ENCODE results near the gene RNASE11.
"Not testable (repeated sequence)": the region's sequence is repeated elsewhere in the genome, so short reads cannot be mapped to it uniquely, and the experiment has no call there.

The RNASE11 gene

GRCh38 chr14:20587489-20588154 lies at the start of gene RNASE11:
Gene RNASE11, minus strand, starts transcription at chr14:20588001.
- no peak for DNase-seq

- DNase-seq: peak in 20 of 56 donors; percentile 9 to 48 (median 30)
These were observed 45.3 kb upstream of the RNASE11 start for GRCh38 chr14:20632831-20633691.

- DNase-seq: peak in 3 of 56 donors; percentile 33 to 48 (median 33)
These were observed 44.6 kb upstream of the RNASE11 start for GRCh38 chr14:20632448-20632830.

GRCh38 chr14:20631880-20632389 lies 44.1 kb upstream of the RNASE11 start:
- DNase-seq: peak in 29 of 56 donors; percentile 2 to 70 (median 26)

GRCh38 chr14:20631023-20631879 lies 43.5 kb upstream of the RNASE11 start:
- DNase-seq: peak in 21 of 56 donors; percentile 2 to 60 (median 31)

GRCh38 chr14:20630340-20631022 lies 42.7 kb upstream of the RNASE11 start:
- peak in 11 of 56 donors; percentile 6 to 46 (median 21) for DNase-seq

GRCh38 chr14:20628063-20628854 lies 40.5 kb upstream of the RNASE11 start:
- no peak for DNase-seq

GRCh38 chr14:20627346-20628027 lies 39.7 kb upstream of the RNASE11 start:
- no peak for DNase-seq

GRCh38 chr14:20626274-20626673 lies 38.5 kb upstream of the RNASE11 start:
- DNase-seq: no peak

GRCh38 chr14:20624495-20625070 lies 36.8 kb upstream of the RNASE11 start:
- DNase-seq: peak in 2 of 56 donors; percentile 5 to 13

GRCh38 chr14:20623798-20624197 lies 36.0 kb upstream of the RNASE11 start:
- no peak for DNase-seq

- no peak for DNase-seq
These were observed 35.1 kb upstream of the RNASE11 start for GRCh38 chr14:20622816-20623291.

- no peak for DNase-seq
These were observed 33.1 kb upstream of the RNASE11 start for GRCh38 chr14:20620798-20621478.

GRCh38 chr14:20619688-20620087 lies 31.9 kb upstream of the RNASE11 start:
- DNase-seq: not testable (repeated sequence)

- DNase-seq: no peak
These were observed 30.5 kb upstream of the RNASE11 start for GRCh38 chr14:20618271-20618749.

GRCh38 chr14:20617138-20618003 lies 29.6 kb upstream of the RNASE11 start:
- DNase-seq: no peak

GRCh38 chr14:20615996-20616395 lies 28.2 kb upstream of the RNASE11 start:
- DNase-seq: no peak
